NCI-H748 treated with DMSO at 0.1 percent for 48 hours (cell line): ENCODE results near the gene FARP1.
A peak's percentile ranks its signal among the peaks of the same experiment; 100 is the strongest.

Experiments
- DNase-seq: peaks from one replicate; lab custom pipeline; 2025; lab: John Stamatoyannopoulos, UW

Gene FARP1

GRCh38 chr13:98200211-98200878 is 57.5 kb downstream of the FARP1 start:
- DNase-seq: no peak

DNA sequence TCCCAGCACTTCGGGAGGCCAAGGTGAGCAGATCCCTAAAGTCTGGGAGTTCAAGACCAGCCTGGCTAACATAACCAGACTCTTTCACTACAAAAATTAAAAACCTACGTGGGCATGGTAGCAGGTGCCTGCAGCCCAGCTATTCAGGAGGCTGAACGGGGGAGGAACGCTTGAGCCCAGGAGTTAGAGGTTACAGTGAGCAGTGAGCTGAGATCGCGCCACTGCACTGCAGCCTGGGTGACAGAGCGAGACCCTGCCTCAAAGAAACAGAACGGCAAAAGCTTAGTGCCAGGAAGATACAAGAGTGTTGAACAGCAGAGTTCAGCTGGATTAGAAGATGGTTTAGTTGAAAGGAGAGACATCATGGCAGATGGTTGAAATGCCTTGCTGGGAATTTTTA is 58.3 kb downstream of the FARP1 start:
- no peak for DNase-seq

DNA sequence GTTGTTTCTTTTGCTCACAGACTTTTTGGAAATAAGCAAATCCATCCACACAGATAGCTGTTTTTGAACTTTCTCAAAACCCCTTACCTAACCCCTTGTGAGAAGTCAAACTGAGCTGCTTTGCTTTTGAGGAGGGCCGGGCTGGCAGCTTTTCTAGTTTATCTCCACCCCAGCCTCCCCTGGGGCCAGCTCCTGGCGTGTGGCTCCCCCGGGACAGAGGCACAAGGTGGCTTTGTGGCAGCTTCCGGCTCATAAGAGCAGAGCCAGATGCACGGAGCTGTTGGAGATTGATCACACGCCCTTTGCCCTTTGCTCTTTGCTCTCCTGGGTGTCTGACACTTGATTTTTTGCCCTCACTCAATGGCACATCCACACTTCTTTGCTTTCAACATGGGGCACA is 59.1 kb downstream of the FARP1 start:
- no peak for DNase-seq

DNA sequence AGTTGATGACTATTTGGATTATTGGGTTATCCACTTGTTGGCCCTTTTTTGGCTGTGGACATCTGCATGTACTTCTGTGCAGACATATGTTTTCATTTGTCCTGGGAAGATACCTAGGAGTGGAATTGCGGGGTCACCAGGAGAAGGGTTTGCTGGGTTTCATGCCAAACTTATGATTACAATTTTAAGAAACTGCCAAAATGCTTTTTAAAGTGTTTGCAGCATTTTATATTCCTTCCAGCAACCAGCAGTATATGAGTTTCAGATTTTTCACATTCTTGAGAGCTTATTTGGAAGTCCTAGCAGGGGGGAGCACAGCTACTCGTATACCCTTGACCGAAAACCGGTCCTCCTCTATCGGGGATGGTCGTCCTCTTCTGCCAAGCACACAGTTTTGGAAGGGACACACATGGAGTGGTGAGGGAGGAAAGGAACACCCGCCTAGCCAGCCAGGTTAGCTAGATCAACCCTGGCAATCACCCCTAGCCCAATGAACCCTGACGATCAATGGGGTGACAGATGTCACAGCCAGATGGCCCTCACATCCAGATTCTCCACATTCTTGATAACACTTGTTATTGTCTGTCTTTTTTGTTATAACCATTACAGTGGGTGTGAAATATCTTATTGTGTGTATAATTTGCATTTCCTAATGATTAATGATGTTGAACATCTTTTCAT is 60.9 kb downstream of the FARP1 start:
- DNase-seq: no peak

- no peak for DNase-seq
Measured at GRCh38 chr13:98204546-98204945, 61.7 kb downstream of the FARP1 start.

- DNase-seq: no peak
Measured at GRCh38 chr13:98206946-98207345, 64.1 kb downstream of the FARP1 start.

DNA sequence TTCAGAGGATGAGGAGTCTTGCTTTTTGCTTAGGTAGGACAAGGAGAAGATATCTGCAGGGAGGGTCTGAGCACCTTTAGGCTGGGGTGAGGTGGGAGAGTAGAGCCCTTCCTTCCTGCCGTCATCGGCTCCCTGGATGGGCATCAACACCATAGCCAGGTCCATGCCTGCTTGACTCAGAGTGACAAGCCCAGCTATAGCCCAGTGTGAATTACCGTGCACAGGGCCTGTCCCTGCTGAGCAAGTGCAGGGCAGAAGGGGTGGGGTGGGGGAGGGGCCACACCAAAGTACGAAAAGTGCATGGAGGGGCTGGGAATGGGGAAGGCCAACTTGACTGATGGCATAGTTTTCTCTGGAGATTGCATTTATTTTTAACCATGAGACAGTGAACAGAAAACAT is 64.5 kb downstream of the FARP1 start:
- DNase-seq: no peak

DNA sequence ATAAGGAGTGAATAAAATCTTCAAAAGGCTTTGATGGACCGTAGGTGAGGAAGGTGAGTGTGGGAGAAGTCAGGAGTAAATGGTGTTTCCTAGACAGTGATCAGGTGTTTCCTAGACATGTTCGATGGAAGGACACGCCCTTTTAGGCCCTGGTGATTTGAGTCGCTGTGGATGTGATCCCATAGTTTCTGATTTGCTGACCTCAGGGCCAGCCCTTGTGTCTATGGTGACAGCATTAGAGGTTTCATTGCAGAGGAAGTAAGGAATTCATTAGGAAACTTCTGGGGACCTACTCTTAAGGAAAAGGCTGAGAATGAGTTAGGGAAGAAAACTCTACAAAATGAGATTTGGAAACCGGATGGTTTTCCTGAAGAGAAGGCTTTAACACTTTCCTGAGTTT is 65.7 kb downstream of the FARP1 start:
- no peak for DNase-seq

GRCh38 chr13:98212763-98213162 is 69.9 kb downstream of the FARP1 start:
- no peak for DNase-seq

DNA sequence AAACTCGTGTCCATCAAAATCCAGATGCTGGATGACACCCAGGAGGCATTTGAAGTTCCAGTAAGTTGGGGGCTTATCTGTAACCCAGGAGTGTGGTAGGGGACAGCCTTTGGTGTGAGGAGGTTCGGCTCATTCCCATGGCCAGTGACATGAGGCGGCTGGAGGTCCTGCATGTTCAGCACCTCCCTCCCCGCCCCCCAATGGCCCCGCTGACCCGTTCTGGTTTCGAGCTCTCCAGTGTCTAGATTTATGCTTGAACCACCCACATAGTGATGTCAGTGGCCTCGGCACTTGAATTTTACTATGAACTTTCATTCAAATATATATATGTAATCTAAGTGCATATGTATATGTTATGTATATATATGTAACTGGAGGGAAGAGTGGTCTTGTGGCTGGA is 70.5 kb downstream of the FARP1 start:
- DNase-seq: no peak

GRCh38 chr13:98214008-98214643 is 71.2 kb downstream of the FARP1 start:
- no peak for DNase-seq

DNA sequence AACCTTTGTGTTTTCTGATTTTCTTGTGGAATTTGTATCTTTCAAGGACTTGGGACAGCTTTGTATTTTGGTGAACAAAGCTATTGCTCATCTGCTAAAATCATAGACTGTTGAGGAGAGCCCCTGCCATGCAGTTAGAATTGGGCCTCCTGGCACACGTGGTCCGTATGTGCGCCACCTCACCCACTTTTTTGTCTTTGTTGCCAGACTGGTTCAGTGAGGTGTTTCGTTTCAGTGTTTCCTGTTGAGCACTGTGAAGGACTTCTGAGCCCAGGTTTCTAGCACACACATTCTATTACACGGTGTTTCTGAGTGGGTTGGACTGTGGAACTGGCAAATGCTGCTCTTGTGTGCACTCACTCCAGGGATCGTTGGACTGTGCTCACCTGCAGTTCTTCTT is 71.8 kb downstream of the FARP1 start:
- DNase-seq: no peak

DNA sequence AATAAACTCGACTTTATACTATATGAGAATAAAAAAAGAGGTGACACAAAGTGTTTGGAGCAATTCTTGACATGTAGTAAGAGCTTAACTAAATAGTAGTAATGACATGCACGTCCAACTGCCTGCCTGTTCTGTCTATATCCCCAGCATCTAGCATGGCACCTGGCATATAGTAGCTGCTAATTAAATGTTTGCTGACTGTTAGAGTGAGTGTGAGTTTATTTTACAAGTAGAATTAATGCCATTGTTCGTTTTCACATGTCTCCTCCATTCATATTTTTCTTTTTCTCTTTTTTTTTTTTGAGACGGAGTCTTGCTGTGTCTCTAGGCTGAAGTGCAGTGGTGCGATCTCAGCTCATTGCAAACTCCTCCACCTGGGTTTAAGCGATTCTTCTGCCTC is 72.6 kb downstream of the FARP1 start:
- no peak for DNase-seq

GRCh38 chr13:98216135-98216565 is 73.3 kb downstream of the FARP1 start:
- no peak for DNase-seq

DNA sequence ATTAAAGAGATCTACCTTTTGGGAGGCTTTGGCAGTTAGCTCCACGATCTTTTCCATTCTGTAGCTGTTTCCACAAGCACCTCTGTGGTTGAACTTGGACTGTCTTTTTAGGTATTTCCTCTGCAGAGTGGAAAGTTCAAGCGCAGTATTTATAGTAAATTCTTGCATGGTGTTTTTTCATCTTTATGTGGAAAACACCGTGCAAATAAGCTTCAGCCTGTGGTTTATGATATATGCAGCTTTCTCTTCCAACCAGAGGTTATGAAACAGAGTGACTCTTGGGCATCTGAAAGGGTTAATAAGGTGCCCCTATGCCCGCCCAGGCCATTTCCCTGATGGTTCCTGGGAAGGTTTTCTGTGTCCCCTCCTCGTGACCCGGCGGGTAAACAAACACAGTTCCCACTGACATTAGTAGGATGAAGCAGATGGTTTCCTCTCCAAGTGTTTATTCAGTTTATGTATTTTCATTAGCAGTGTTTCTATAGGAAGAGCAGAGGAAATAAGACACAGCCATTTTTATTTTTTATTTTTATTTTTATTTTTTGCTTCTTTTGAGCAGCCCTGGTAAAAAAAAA is 73.9 kb downstream of the FARP1 start:
- peak; percentile 48 for DNase-seq

DNA sequence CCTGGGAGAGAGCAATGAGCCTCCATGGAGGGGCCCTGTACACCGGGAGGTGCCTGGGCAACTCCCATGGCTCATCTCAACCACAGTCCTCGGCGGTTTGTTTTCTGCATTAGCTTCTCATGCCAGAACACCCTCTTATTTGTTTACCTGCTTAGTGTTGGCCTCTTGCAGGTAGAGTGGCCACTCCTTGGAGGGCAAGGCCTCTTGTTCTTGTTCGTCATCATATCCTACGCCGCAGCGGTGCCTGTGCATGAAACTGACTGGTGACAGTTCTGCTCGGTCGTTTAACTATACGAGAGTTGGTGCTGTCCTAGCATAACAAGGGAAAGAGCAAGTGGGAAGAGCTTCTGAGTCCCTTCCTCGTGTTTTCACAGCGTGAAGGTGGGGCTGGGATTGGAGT is 74.7 kb downstream of the FARP1 start:
- no peak for DNase-seq

- no peak for DNase-seq
Measured at GRCh38 chr13:98219685-98220084, 76.8 kb downstream of the FARP1 start.

GRCh38 chr13:98220271-98220791 is 77.4 kb downstream of the FARP1 start:
- DNase-seq: no peak

DNA sequence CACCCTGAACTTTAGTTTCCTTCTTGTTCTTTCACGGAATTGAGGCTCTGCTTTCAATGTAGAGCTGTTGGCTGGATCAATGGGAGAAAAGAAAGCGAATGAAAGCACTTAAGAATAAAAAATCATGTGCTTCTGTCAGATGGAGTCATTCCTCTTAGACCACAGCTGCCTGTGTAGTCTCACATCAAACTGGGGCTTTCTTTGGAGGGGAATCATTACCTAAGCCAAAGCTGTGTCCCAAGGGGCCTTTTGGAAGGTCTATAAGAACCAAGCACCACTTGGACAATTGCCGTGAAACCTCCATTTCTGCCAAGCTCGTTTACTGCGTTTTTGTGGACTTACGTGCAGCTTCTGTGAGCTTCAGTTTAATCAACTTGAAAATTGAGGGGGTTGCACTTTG is 78.3 kb downstream of the FARP1 start:
- no peak for DNase-seq

DNA sequence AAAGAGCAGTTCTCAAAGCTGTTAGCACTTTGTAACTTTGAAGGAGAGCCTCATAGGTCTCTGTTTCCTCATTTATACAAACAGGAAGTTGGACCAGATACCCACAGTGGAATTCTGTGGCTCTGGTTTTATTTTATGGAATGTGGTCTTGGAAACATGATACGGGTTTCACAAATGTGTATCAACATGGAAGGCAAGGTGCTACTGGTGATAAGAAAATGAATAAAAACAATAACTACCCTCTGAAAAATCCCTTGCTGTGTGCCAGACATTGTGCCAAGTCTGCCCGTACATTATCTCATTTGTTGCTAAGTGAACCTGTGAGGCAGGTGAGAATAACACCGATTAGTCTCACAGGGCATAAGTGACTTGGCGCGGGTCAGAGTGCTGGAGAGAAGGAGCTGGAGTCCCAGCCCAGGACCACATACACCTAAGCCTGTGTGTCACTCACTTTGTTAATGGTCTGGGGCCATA is 79.2 kb downstream of the FARP1 start:
- DNase-seq: no peak

DNA sequence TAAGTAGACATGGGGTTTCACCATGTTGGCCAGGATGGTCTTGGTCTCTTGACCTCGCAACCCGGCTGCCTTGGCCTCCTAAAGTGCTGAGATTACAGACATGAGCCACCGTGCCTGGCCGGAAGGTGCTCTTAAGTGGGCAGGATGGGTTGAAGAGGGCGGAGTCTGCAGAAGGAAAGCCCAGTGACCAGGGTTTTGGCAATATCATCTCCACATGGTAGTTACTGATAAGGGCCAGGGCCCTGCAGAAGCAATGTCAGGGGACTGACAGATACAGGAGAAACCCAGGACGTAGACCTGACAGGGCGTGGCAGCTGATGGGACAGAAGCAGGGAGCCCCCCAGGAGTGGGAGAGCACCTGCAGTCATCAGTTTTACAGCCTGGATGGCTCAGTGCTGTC is 79.9 kb downstream of the FARP1 start:
- no peak for DNase-seq

DNA sequence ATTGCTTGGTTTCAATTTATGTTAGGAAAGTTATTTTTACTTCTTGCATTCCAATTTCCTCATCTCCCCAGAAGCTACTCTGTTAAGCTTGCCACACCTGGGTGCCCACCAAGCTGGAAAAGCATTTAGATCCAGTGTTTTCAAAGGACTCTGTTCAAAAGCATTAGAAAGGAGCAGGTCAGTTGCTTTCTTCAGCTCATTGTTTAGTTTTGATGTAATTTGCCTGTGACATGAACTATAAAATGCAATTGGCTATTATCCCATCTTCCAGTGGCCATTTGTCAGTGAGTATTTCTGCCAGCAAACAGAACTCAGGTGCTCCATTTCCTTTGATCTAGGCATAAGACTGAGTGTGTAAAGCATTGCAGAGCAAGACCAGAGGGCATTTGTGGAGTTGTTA is 80.8 kb downstream of the FARP1 start:
- no peak for DNase-seq

DNA sequence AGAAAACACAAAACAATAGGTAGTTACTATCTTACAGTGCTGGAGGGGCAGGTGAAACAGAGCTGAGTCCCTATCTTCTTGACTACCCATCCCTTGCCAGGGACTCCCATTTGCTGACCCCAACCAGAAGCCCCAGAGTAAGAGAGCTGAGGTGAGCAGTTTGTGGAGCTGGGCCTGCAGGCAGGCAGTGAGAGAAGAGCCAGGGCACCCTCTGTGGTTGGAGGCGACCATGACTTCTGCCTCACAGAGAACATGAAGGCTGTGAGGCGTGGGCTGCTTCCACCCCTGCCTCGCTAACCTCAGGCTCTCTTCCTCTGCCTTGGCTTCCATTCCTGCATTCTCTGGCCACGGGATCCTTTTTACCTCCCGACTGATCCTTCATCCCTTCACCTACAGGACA is 81.7 kb downstream of the FARP1 start:
- no peak for DNase-seq
